Activated naive CD4-positive, alpha-beta T cell treated with anti-CD3 and anti-CD28 coated beads, Interleukin-2, amount 10 ng/mL, durations not matched to agents 7 days and 5 days (primary cell): ENCODE measurements around the gene SLC26A9.
"Not testable (repeated sequence)": the region's sequence is repeated elsewhere in the genome, so short reads cannot be mapped to it uniquely, and the experiment has no call there.

Experiments
- CTCF ChIA-PET: fragments of 350-600 bp; sonication (Branson Sonifier 250); formaldehyde crosslinking; loops from one replicate; lab custom pipeline; 2021; ENCODE audit warnings: antibody characterized with exemption; lab: Charles Lee
- DNase-seq: peaks from one replicate; pipeline ENCODE4 v3.0.0-alpha.2; 2020
- H3K27ac Mint-ChIP-seq: one replicate; pipeline ENCODE4 v1.8.0; 2021; ENCODE audit warnings: mild to moderate bottlenecking, moderate library complexity, mixed read lengths
- H3K27me3 Mint-ChIP-seq: one replicate; pipeline ENCODE4 v1.8.0; 2021; ENCODE audit warnings: mild to moderate bottlenecking, mixed read lengths
- H3K36me3 Mint-ChIP-seq: one replicate; pipeline ENCODE4 v1.8.0; 2021; ENCODE audit warnings: mixed read lengths
- H3K4me1 Mint-ChIP-seq: one replicate; pipeline ENCODE4 v1.8.0; 2021; ENCODE audit warnings: mixed read lengths
- H3K4me3 Mint-ChIP-seq: one replicate; pipeline ENCODE4 v1.8.0; 2021; ENCODE audit warnings: mild to moderate bottlenecking, moderate library complexity, mixed read lengths
- H3K9me3 Mint-ChIP-seq: one replicate; pipeline ENCODE4 v1.8.0; 2021; ENCODE audit warnings: mixed read lengths

SLC26A9 gene

DNA sequence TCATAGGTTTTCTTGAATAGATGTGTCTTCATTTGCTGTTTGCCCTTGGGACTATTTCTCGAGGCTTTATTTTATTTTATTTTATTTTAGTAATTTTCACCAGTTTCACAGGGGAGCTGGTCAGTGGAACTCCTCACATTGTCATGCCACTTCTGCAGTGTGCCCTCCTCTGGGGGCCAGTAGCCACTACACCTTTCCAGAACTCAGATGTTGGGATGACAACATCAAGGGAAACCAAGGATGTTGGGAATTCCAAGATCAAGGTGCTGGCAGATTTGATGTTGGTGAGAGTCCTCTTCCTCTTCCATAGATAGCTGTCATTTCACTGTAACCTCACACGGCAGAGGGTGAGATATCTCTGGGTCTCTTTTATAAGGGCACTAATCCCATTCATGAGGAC lies 35.5 kb downstream of the SLC26A9 start:
- H3K36me3 Mint-ChIP-seq, result no peaks in the 10 kb centered on the region
- H3K27me3 Mint-ChIP-seq, result peaks cover 29% of the 10 kb centered on the region
- CTCF ChIA-PET, result interaction anchor here (0.7 to 2.3 kb wide), 10 partner anchors 11 to 334 kb away, joined by 3 to 9 read pairs (median 4); no protein-coding TSS in a partner anchor
- DNase-seq, result no peak
- H3K9me3 Mint-ChIP-seq, result no peaks in the 10 kb centered on the region
- no peak overlapping the region for H3K27ac Mint-ChIP-seq
- H3K4me3 Mint-ChIP-seq, result no peak overlapping the region
- H3K4me1 Mint-ChIP-seq, result no peaks in the 10 kb centered on the region

DNA sequence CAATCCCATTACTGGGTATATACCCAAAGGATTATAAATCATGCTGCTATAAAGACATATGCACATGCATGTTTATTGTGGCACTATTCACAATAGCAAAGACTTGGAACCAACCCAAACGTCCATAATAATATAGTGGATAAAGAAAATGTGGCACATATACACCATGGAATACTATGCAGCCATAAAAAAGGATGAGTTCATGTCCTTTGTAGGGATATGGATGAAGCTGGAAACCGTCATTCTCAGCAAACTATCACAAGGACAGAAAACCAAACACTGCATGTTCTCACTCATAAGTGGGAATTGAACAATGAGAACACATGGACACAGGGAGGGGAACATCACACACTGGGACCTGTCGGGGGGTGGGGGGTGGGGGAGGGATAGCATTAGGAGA lies 38.2 kb downstream of the SLC26A9 start:
- CTCF ChIA-PET, result interaction anchor here (0.7 kb wide), 1 partner anchor 72 kb away, joined by 3 read pairs; no protein-coding TSS in a partner anchor
- H3K27me3 Mint-ChIP-seq, result peaks cover 13% of the 10 kb centered on the region
- not testable (repeated sequence) for H3K9me3 Mint-ChIP-seq, H3K4me1 Mint-ChIP-seq, H3K27ac Mint-ChIP-seq, H3K4me3 Mint-ChIP-seq, DNase-seq, H3K36me3 Mint-ChIP-seq

DNA sequence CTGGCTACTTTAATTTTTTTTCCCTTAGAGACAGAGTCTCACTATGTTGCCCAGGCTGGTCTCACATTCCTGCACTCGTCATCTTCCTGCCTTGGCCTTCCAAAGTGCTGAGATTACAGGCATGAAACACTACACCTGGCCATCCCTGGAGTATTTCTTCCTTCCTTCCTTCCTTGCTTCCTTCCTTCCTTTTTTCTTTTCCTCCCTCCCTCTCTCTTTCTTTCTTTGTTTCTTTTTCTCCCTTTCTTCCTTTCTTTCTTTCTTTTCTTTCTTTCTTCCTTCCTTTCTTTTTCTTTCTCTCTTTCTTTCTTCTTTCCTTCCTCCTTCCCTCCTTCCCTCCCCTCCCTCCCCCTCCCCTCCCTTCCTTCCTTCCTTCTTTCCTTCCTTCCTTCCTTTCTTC lies 46.9 kb downstream of the SLC26A9 start:
- peaks cover 22% of the 10 kb centered on the region for H3K9me3 Mint-ChIP-seq
- CTCF ChIA-PET, result no interaction called here
- peaks cover 2% of the 10 kb centered on the region for H3K4me1 Mint-ChIP-seq

DNA sequence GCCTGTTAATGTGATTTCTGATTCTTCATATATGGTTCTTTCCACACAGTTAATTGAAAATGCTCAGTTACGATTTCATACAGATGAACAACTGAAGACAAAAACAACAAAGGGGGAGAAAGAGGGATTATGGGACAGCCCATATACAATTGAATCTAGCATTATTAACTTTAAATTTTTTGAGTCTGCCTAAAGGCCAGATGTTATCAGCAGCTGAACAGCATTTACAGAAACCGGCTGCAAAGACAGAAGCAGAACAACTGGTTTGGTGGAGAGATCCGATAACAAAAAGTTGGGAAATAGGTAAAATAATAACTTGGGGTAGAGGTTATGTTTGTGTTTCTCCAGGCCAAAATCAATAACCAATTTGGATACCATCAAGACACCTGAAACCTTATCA lies 49.1 kb downstream of the SLC26A9 start:
- CTCF ChIA-PET, H3K27ac Mint-ChIP-seq, H3K36me3 Mint-ChIP-seq: not testable (repeated sequence)

More for the DNA sequence above, 46.9 kb downstream of the SLC26A9 start:
- no peak overlapping the region for H3K4me3 Mint-ChIP-seq
- no peak overlapping the region for H3K27ac Mint-ChIP-seq
- H3K36me3 Mint-ChIP-seq, result no peaks in the 10 kb centered on the region
- no peak for DNase-seq
- H3K27me3 Mint-ChIP-seq, result peaks cover 50% of the 10 kb centered on the region

DNA sequence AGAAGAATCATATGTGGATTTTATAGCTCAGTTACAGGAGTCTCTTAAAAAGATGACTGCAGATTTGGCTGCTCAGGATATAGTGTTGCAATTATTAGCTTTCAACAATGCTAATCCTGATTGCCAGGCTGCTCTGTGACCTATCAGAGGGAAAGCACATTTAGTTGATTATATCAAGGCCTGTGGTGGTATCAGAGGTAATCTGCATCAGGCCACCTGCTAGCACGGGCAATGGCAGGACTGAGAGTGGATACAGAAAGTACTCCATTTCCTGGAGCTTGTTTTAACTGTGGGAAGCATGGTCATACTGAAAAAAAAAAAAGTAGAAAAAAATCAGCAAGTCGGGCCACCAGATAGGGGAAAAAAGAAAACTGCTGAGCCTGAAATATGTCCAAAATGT lies 51.1 kb downstream of the SLC26A9 start:
- H3K4me3 Mint-ChIP-seq, H3K4me1 Mint-ChIP-seq, DNase-seq, CTCF ChIA-PET, H3K36me3 Mint-ChIP-seq, H3K27ac Mint-ChIP-seq: not testable (repeated sequence)
- Mint-ChIP-seq H3K27me3 (peaks cover 42% of the 10 kb centered on the region), H3K9me3 (peaks cover 27% of the 10 kb centered on the region)

More for the DNA sequence above, 49.1 kb downstream of the SLC26A9 start:
- not testable (repeated sequence) for DNase-seq, H3K4me3 Mint-ChIP-seq, H3K4me1 Mint-ChIP-seq
- peaks cover 31% of the 10 kb centered on the region for H3K9me3 Mint-ChIP-seq
- H3K27me3 Mint-ChIP-seq, result peaks cover 51% of the 10 kb centered on the region

DNA sequence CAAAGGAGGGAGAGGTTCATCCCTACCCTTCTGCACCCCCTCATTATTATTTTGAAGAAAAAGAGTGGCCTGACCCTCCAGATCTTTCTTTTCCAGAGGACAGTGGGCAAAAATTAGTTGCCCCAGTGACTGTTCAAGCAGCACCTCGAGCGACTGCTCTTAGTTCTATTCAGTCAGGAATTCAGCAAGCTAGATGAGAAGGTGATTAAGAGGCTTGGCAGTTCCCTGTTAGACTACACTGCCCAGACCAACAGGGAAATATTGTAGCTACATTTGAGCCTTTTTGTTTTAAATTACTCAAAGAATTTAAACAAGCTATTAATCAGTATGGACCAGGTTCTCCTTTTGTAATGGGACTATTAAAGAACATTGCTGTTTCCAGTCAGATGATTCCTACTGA lies 51.8 kb downstream of the SLC26A9 start:
- not testable (repeated sequence) for H3K36me3 Mint-ChIP-seq, DNase-seq, H3K4me3 Mint-ChIP-seq, H3K4me1 Mint-ChIP-seq, H3K27ac Mint-ChIP-seq
- CTCF ChIA-PET, result interaction anchor here (1.3 to 1.9 kb wide), 2 partner anchors 86 to 406 kb away, joined by 3 to 7 read pairs; no protein-coding TSS in a partner anchor
- peaks cover 23% of the 10 kb centered on the region for H3K9me3 Mint-ChIP-seq
- peaks cover 36% of the 10 kb centered on the region for H3K27me3 Mint-ChIP-seq

DNA sequence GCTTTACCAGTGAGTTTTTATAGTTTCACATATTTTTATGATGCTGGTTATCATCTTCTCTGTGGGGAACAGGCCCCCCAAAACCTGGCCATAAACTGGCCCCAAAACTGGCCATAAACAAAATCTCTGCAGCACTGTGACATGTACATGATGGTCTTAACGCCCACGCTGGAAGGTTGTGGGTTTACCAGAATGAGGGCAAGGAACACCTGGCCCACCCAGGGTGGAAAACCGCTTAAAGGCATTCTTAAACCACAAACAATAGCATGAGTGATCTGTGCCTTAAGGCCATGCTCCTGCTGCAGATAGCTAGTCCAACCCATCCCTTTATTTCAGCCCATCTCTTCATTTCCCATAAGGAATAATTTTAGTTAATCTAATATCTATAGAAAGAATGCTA lies 52.6 kb downstream of the SLC26A9 start:
- H3K4me1 Mint-ChIP-seq, DNase-seq, H3K36me3 Mint-ChIP-seq, H3K27ac Mint-ChIP-seq, H3K4me3 Mint-ChIP-seq: not testable (repeated sequence)
- peaks cover 17% of the 10 kb centered on the region for H3K9me3 Mint-ChIP-seq
- H3K27me3 Mint-ChIP-seq, result peaks cover 30% of the 10 kb centered on the region
- CTCF ChIA-PET, result interaction anchor here (1.3 to 1.9 kb wide), 2 partner anchors 87 to 405 kb away, joined by 3 to 7 read pairs; no protein-coding TSS in a partner anchor

DNA sequence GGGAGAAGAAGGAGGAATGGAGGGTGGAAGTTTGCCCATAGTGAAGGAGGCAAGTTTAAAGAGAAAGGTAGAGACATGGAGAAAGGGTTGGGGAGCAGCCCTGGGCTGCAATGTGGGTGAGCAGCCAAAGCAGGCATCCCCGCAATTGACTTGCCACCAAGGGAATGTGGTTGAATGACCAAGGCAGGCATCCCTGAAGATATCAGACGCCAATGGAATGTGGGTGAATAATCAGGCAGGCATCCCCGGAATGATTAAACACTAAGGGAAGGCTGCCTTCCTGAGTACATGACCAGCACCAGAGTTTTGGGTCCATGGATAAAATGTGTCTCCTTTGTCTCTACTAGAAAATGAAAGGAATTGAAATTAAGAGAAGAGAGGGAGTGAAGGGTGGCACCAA lies 53.5 kb downstream of the SLC26A9 start:
- DNase-seq, CTCF ChIA-PET, H3K4me1 Mint-ChIP-seq, H3K4me3 Mint-ChIP-seq, H3K27ac Mint-ChIP-seq, H3K36me3 Mint-ChIP-seq: not testable (repeated sequence)
- Mint-ChIP-seq H3K27me3 (peaks cover 30% of the 10 kb centered on the region), H3K9me3 (peaks cover 13% of the 10 kb centered on the region)

DNA sequence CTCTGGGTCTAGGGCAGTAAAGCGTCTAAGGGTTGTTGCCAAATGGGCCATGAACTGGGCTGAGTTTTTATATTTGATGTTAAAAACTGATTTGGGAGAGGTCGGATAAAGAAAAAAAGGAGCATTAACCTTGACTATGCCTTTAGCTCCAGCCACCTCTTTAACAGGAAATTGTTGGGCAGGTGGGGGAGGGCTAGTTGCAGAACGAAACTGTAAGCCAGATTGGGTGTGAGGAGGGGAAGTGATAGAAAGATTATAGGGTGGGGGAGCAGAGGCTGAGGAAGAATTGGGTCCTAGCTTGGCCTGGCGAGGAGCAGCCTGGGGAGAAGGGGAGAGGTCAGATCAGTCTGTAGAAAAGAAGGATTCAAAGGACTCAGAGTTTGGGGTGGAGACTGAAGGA lies 54.2 kb downstream of the SLC26A9 start:
- H3K4me3 Mint-ChIP-seq, H3K36me3 Mint-ChIP-seq, H3K27ac Mint-ChIP-seq, H3K4me1 Mint-ChIP-seq: not testable (repeated sequence)
- CTCF ChIA-PET, result interaction anchor here (1.2 kb wide), 2 partner anchors 18 to 74 kb away, joined by 3 to 4 read pairs; no protein-coding TSS in a partner anchor
- Mint-ChIP-seq H3K27me3 (peaks cover 25% of the 10 kb centered on the region), H3K9me3 (peaks cover 13% of the 10 kb centered on the region)
- DNase-seq, result peak; percentile 64

DNA sequence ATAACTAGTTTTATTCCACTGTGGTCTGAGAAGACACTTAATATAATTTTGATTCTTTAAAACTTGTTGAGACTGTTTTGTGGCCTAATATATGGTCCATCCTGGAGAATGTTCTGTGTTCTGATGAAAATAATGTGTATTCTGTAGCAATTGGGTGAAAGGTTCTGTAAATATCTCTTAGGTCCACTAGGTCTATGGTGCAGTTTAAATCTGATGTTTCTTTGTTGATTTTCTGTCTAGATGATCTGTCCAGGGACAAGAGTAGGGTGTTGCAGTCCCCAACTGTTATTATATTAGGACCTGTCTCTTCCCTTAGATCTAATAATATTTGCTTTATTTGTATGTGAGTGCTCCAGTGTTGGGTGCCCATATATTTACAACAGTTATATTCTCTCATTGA lies 59.5 kb downstream of the SLC26A9 start:
- H3K36me3 Mint-ChIP-seq, result no peaks in the 10 kb centered on the region
- peaks cover 26% of the 10 kb centered on the region for H3K27me3 Mint-ChIP-seq
- H3K4me3 Mint-ChIP-seq, result no peak overlapping the region
- no peak for DNase-seq
- no peak overlapping the region for H3K27ac Mint-ChIP-seq
- no peaks in the 10 kb centered on the region for H3K9me3 Mint-ChIP-seq
- CTCF ChIA-PET, result no interaction called here
- no peaks in the 10 kb centered on the region for H3K4me1 Mint-ChIP-seq

DNA sequence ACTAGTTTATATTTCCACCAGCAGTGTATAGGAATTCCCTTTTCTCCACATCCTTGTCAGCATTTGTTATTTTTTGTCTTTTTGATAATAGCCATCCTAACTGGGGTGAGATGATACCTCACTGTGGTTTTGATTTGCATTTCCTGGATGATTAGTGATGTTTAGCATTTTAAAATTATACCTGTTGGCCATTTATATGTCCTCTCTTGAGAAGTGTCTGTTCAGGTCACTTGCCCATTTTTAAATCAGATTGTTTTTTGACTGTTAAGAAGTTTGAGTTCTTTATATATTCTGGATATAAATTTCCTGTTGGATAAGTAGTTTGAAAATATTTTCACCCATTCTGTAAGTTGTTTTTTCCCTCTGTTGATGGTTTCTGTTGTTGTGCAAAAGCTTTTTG lies 62.3 kb downstream of the SLC26A9 start:
- CTCF ChIA-PET, result interaction anchor here (1.0 kb wide), 1 partner anchor 96 kb away, joined by 3 read pairs; no protein-coding TSS in a partner anchor
- Mint-ChIP-seq H3K27me3 (peaks cover 32% of the 10 kb centered on the region), H3K9me3 (no peaks in the 10 kb centered on the region)

DNA sequence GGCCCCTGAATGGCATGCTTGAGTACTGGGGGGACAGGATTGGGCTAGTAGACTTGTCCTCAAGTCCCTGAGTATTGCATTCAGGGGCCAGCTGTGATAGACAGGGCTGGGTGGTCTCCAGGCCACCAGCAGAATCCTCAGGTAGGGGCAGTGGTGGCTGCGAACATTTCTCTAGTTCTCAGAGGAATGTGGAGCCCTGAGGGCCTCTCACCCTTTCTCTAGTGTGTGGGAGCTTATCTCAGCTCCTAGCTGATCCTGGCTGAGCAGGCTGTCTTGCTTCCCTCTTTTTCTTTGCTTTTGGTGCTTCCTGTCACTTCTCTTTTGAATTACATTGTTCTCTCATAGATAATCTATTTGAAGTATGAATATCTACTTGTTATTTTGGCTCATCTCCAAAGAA lies 63.3 kb downstream of the SLC26A9 start:
- DNase-seq, result no peak
- Mint-ChIP-seq H3K4me3 (no peak overlapping the region), H3K9me3 (no peaks in the 10 kb centered on the region), H3K4me1 (no peaks in the 10 kb centered on the region), H3K27me3 (peaks cover 32% of the 10 kb centered on the region), H3K36me3 (no peaks in the 10 kb centered on the region), H3K27ac (no peak overlapping the region)
- CTCF ChIA-PET, result no interaction called here

More for the DNA sequence above, 62.3 kb downstream of the SLC26A9 start:
- Mint-ChIP-seq H3K36me3 (no peaks in the 10 kb centered on the region), H3K27ac (no peak overlapping the region), H3K4me3 (no peak overlapping the region), H3K4me1 (no peaks in the 10 kb centered on the region)
- DNase-seq, result no peak

DNA sequence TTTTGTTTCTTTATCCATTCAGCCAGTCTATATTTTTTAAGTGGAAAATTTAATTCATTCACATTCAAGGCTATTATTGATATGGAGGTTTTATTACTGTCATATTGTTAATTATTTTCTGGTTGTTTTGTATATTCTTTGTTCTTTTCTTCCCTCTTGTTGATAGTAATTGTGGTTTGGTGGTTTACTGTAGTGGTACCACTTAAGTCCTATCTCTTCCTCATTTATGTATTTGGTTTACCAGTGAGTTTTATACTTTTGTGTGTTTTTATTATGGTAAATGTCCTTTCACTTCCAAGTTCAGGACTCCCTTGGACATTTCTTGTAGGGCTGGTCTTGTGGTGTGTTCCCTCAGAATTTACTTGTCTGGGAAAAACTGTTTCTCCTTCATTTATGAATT lies 65.2 kb downstream of the SLC26A9 start:
- CTCF ChIA-PET, result no interaction called here
- peaks cover 30% of the 10 kb centered on the region for H3K27me3 Mint-ChIP-seq
- no peak for DNase-seq
- H3K27ac Mint-ChIP-seq, result no peak overlapping the region
- H3K4me3 Mint-ChIP-seq, result no peak overlapping the region
- H3K36me3 Mint-ChIP-seq, result no peaks in the 10 kb centered on the region
- H3K4me1 Mint-ChIP-seq, result no peaks in the 10 kb centered on the region
- no peaks in the 10 kb centered on the region for H3K9me3 Mint-ChIP-seq

DNA sequence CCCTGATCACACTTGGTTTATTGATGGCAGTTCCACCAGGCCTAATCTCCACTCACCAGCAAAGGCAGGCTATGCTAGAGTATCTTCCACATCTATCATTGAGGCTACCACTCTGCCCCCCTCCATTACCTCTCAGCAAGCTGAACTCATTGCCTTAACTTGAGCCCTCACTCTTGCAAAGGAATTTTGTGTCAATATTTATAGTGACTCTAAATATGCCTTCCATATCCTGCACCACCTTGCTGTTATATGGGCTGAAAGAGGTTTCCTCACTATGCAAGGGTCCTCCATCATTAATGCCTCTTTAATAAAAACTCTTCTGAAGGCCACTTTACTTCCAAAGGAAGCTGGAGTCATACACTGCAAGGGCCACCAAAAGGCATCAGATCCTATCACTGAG lies 70.1 kb downstream of the SLC26A9 start:
- H3K9me3 Mint-ChIP-seq, H3K27me3 Mint-ChIP-seq, H3K4me3 Mint-ChIP-seq, DNase-seq, H3K4me1 Mint-ChIP-seq, CTCF ChIA-PET, H3K36me3 Mint-ChIP-seq, H3K27ac Mint-ChIP-seq: not testable (repeated sequence)

DNA sequence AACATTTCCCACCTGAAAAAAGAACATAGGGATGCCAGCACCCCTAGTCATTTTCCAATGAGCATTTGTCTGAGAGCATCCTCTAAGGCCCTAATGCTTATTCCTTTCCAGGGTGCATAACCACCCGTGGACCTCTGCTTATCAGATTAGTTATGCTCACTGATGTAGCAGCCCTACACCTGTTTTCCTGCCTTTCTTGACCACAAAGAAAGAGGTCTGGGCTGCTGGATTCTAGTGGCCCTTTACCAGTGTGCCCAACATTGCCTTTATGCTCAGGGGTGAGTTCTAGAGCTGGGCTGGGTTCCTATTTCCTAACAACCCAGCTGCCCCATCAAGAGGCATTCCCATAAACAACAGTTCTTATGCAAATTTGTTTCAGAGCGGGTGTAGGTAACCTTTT lies 73.0 kb downstream of the SLC26A9 start:
- CTCF ChIA-PET, result no interaction called here
- no peaks in the 10 kb centered on the region for H3K9me3 Mint-ChIP-seq
- H3K4me3 Mint-ChIP-seq, result no peak overlapping the region
- H3K27ac Mint-ChIP-seq, result no peak overlapping the region
- DNase-seq, result no peak
- H3K4me1 Mint-ChIP-seq, result no peaks in the 10 kb centered on the region
- H3K36me3 Mint-ChIP-seq, result no peaks in the 10 kb centered on the region
- peaks cover 3% of the 10 kb centered on the region for H3K27me3 Mint-ChIP-seq
